ENCODE data around the gene KIAA0753. TPM values are rescaled to one million over a fixed set of nuclear protein-coding genes. Genes with fewer than 3 reads are reported as not detected.
"Not testable (repeated sequence)": the region's sequence is repeated elsewhere in the genome, so short reads cannot be mapped to it uniquely, and the experiment has no call there.

The KIAA0753 gene
- total and polyA plus RNA-seq, 2 donors = 8.5 to 23.7 TPM

DNA sequence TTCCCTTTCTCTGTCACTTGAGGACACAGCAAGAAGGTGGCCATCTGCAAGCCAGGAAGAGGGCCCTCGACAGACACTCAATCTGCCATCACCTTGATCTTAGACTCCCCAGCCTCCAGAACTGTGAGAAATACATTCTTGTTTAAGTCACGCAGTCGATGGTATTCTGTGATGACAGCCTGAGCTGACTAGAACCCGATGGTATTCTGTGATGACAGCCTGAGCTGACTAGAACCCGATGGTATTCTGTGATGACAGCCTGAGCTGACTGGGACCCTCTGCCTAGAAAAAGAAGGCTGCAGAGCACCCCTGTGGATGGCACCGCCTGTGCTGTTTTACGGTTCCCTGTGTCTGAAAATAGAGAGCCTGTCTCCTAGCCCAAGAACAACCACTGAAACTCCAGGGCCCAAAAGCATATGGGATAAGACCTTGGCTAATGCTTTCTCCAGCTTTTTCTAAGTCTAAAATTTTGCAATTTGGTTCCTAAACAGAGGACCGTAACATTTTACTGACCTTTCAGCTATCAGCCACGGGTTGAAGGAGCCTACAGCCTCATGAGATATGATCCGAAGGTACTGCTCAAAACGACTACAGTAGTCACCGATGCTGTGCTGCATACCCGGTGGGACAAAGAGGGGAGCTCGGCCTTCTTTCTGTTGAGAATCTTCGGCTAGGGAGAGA lies 51.1 kb downstream of the KIAA0753 start:
- H3K36me3 ChIP-seq (ENCODE audit: insufficient read depth) = peaks cover 5% of the 10 kb centered on the region
- 92% methylated on average over 15 of the region's 15 CpGs for WGBS
- no peaks in the 10 kb centered on the region for H3K4me1 ChIP-seq (ENCODE audit: insufficient read depth)
- no peak overlapping the region for H3K4me3 ChIP-seq (ENCODE audit: low read depth, low read length)
- DNase-seq (ENCODE audit: extremely low spot score) = no peak
- H3K27ac ChIP-seq (ENCODE audit: low read depth) = no peak overlapping the region

GRCh38 chr17:6588165-6588564 lies 52.3 kb downstream of the KIAA0753 start:
- H3K4me3 ChIP-seq (ENCODE audit: low read depth, low read length) = no peak overlapping the region
- no peak for DNase-seq (ENCODE audit: extremely low spot score)
- no peak overlapping the region for H3K27ac ChIP-seq (ENCODE audit: low read depth)
- H3K36me3 ChIP-seq (ENCODE audit: insufficient read depth) = peaks cover 5% of the 10 kb centered on the region
- 94% methylated on average over 5 of the region's 5 CpGs for WGBS
- H3K4me1 ChIP-seq (ENCODE audit: insufficient read depth) = no peaks in the 10 kb centered on the region

GRCh38 chr17:6587310-6587709 lies 53.2 kb downstream of the KIAA0753 start:
- no peak for DNase-seq (ENCODE audit: extremely low spot score)
- Histone ChIP-seq H3K36me3 (ENCODE audit: insufficient read depth) (peaks cover 5% of the 10 kb centered on the region), H3K4me1 (ENCODE audit: insufficient read depth) (no peaks in the 10 kb centered on the region), H3K4me3 (ENCODE audit: low read depth, low read length) (no peak overlapping the region), H3K27ac (ENCODE audit: low read depth) (no peak overlapping the region)
- WGBS = 95% methylated on average over 4 of the region's 4 CpGs

DNA sequence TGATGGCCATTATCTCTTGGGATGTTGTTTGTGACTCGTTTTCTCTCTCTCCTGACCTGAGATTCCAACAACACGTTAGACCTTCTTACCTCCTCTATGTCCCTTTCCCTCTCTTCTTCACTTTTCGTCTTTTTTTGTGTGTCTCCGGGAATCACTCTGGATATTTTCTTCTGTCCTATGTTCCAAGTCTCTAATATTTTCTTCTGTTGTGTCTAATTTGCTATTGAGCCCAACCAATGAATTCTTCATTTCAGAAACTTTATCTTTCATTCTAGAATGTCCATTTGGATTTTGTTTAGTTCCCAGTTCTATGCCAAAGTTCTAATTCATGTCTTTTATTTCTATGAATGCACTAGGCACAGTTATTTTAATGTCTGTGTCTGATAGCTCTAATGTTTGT lies 57.1 kb downstream of the KIAA0753 start:
- no peak for DNase-seq (ENCODE audit: extremely low spot score)
- no peaks in the 10 kb centered on the region for H3K4me1 ChIP-seq (ENCODE audit: insufficient read depth)

GRCh38 chr17:6580625-6581024 lies 59.9 kb downstream of the KIAA0753 start:
- Histone ChIP-seq H3K27ac (ENCODE audit: low read depth) (no peak overlapping the region), H3K4me3 (ENCODE audit: low read depth, low read length) (no peak overlapping the region), H3K4me1 (ENCODE audit: insufficient read depth) (no peaks in the 10 kb centered on the region), H3K36me3 (ENCODE audit: insufficient read depth) (peaks cover 4% of the 10 kb centered on the region)
- WGBS = 81% methylated on average over 9 of the region's 9 CpGs
- DNase-seq (ENCODE audit: extremely low spot score) = no peak

More for the DNA sequence above, 57.1 kb downstream of the KIAA0753 start:
- Histone ChIP-seq H3K4me3 (ENCODE audit: low read depth, low read length) (no peak overlapping the region), H3K36me3 (ENCODE audit: insufficient read depth) (peaks cover 4% of the 10 kb centered on the region), H3K27ac (ENCODE audit: low read depth) (no peak overlapping the region)
- WGBS = 99% methylated on average over 4 of the region's 4 CpGs

GRCh38 chr17:6578491-6578890 lies 62.0 kb downstream of the KIAA0753 start:
- Histone ChIP-seq H3K4me1 (ENCODE audit: insufficient read depth) (no peaks in the 10 kb centered on the region), H3K27ac (ENCODE audit: low read depth) (no peak overlapping the region), H3K4me3 (ENCODE audit: low read depth, low read length) (no peak overlapping the region), H3K36me3 (ENCODE audit: insufficient read depth) (peaks cover 4% of the 10 kb centered on the region)
- 78% methylated on average over 6 of the region's 6 CpGs for WGBS
- no peak for DNase-seq (ENCODE audit: extremely low spot score)

- DNase-seq (ENCODE audit: extremely low spot score) = no peak
These were observed 62.7 kb downstream of the KIAA0753 start for GRCh38 chr17:6577686-6578263.

GRCh38 chr17:6576038-6576785 lies 64.3 kb downstream of the KIAA0753 start:
- Histone ChIP-seq H3K4me1 (ENCODE audit: insufficient read depth) (no peaks in the 10 kb centered on the region), H3K4me3 (ENCODE audit: low read depth, low read length) (no peak overlapping the region), H3K36me3 (ENCODE audit: insufficient read depth) (no peaks in the 10 kb centered on the region), H3K27ac (ENCODE audit: low read depth) (no peak overlapping the region)
- DNase-seq (ENCODE audit: extremely low spot score) = no peak
- WGBS = 88% methylated on average over 7 of the region's 7 CpGs

More at GRCh38 chr17:6577686-6578263, 62.7 kb downstream of the KIAA0753 start:
- WGBS = 87% methylated on average over 7 of the region's 7 CpGs
- Histone ChIP-seq H3K4me3 (ENCODE audit: low read depth, low read length) (no peak overlapping the region), H3K27ac (ENCODE audit: low read depth) (no peak overlapping the region), H3K36me3 (ENCODE audit: insufficient read depth) (peaks cover 4% of the 10 kb centered on the region), H3K4me1 (ENCODE audit: insufficient read depth) (no peaks in the 10 kb centered on the region)

DNA sequence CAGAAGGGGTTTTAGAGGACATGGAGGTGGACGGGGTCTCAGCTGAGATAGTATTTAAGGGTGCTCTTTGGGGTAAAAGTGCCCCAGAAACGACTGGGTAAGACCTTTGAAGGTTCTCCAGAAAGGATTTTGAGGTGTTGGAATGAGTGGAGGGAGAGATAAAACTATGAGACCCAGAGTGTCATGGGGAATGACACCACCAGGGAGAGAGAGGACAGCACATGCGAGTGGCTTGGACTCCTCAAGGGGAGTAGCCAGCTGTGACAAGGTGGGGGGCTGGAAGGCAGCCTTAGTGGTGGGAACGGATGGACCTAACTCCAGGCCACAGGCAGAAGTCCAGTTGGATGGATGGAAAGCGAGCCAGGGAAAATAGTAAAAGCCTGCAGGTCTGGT lies 64.9 kb downstream of the KIAA0753 start:
- no peak for DNase-seq (ENCODE audit: extremely low spot score)
- 79% methylated on average over 5 of the region's 5 CpGs for WGBS
- no peak overlapping the region for H3K27ac ChIP-seq (ENCODE audit: low read depth)
- H3K36me3 ChIP-seq (ENCODE audit: insufficient read depth) = no peaks in the 10 kb centered on the region
- no peak overlapping the region for H3K4me3 ChIP-seq (ENCODE audit: low read depth, low read length)
- H3K4me1 ChIP-seq (ENCODE audit: insufficient read depth) = no peaks in the 10 kb centered on the region

DNA sequence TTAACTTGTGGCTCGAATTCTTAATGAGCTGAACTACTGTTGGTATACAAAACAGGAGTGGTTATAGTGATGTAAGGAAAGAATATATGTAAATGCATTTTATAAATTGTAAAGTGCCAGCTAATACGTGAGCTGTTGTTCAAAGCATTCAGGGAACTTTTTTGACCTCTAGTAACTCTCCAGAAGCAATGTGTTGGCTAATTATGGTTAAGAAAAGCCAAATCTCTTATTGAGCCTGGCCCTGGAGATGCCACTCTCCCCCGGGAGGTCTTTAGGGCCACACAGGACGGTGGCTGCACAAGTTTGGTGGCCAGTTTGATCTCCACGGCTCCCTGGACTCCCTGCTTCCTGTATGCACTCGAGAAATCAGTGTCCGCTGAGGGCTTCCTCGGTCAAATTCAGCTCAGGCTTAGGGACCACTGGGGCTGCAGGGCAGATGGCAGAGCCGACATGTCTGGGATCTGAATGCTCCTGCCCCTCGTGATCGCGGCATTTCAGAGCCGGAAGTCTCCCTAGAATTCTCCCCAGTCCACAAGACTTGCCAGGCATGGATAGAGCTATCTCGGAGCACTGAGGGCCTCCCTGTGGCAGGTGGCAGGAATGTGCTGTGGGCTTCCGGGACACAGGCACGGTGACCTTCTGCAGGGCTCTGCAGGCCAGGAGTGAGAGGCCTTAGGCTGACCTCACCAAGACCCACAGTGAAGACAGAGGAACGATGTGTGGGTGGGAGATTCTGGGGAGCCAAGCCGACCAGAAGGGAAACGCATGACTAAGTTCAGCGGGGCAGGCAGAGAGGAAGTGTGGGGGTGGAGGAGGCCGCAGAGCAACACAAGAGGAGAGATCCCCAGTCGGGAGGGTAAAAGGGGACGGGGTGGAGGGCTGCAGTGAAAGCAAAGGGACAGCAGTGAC lies 65.6 kb downstream of the KIAA0753 start:
- no peak for DNase-seq (ENCODE audit: extremely low spot score)
- H3K4me3 ChIP-seq (ENCODE audit: low read depth, low read length) = no peak overlapping the region
- no peaks in the 10 kb centered on the region for H3K4me1 ChIP-seq (ENCODE audit: insufficient read depth)
- no peak overlapping the region for H3K27ac ChIP-seq (ENCODE audit: low read depth)
- no peaks in the 10 kb centered on the region for H3K36me3 ChIP-seq (ENCODE audit: insufficient read depth)
- WGBS = 50% methylated on average over 23 of the region's 23 CpGs

DNA sequence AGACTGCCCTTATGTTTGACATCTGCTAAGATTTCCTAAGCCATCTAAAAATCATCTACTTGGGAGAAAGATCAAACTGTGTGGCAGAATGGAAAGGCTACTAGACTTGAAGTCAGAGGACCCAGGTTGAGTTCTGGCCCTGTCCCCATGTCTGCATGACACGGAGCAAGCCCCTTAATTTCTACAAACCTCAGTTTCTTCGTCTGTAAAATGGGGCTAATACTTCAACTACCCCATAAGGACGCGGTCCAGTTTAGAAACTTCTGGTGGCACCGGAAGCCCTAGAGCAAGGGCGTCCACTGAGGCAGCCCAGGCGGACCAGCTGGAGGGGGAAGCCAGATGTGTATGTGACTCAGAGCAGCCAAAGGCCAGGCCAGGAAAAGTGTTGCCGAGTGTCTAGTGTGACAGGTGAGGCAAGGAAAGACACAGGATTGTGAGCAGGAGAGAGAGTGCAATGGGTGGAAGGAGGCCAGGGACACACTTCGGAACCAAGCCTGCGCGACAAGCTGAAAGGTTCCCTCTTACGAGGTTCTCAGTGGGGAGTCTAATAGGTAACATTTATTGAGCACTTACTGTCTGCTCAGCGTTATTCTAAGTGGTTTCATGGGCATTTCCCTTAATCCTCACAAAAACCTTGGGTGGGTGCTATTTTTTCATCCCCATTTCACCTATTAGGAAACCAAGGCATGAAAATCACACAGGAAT lies 66.4 kb downstream of the KIAA0753 start:
- Histone ChIP-seq H3K4me3 (ENCODE audit: low read depth, low read length) (no peak overlapping the region), H3K4me1 (ENCODE audit: insufficient read depth) (no peaks in the 10 kb centered on the region), H3K27ac (ENCODE audit: low read depth) (no peak overlapping the region), H3K36me3 (ENCODE audit: insufficient read depth) (no peaks in the 10 kb centered on the region)
- no peak for DNase-seq (ENCODE audit: extremely low spot score)
- WGBS = 95% methylated on average over 13 of the region's 13 CpGs

DNA sequence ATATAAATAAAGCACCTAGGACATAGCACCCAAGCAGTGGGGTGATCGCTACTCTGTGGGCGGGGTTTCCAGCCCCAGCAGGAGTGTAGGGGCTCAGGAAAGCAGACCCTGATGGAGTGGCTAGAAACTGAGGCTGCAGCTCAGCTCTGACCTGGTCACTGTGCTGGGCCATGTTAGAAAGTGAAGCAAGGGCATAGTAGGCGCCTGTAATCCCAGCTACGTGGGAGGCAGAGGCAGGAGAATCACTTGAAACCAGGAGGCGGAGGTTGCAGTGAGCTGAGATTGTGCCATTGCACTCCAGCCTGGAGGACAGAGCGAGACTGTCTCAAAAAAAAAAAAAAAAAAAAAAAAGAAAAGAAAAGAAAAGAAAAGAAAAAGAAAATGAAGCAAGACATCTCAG lies 67.0 kb downstream of the KIAA0753 start:
- H3K4me1 ChIP-seq (ENCODE audit: insufficient read depth); H3K36me3 ChIP-seq (ENCODE audit: insufficient read depth); H3K4me3 ChIP-seq (ENCODE audit: low read depth, low read length); DNase-seq (ENCODE audit: extremely low spot score); H3K27ac ChIP-seq (ENCODE audit: low read depth): not testable (repeated sequence)
- 94% methylated on average over 6 of the region's 6 CpGs for WGBS

- Histone ChIP-seq H3K36me3 (ENCODE audit: insufficient read depth) (no peaks in the 10 kb centered on the region), H3K4me1 (ENCODE audit: insufficient read depth) (no peaks in the 10 kb centered on the region), H3K27ac (ENCODE audit: low read depth) (no peak overlapping the region), H3K4me3 (ENCODE audit: low read depth, low read length) (no peak overlapping the region)
- 94% methylated on average over 8 of the region's 8 CpGs for WGBS
- DNase-seq (ENCODE audit: extremely low spot score) = no peak
These were observed 67.5 kb downstream of the KIAA0753 start for GRCh38 chr17:6572972-6573370.
